ENCODE results near the gene DDO. TPM values are rescaled to one million over a fixed set of nuclear protein-coding genes. Genes with fewer than 3 reads are reported as not detected.

Gene DDO
- total RNA-seq, 4 donors from 2014 or later, result 0.59 to 2.1 (median 1.4) TPM

DNA sequence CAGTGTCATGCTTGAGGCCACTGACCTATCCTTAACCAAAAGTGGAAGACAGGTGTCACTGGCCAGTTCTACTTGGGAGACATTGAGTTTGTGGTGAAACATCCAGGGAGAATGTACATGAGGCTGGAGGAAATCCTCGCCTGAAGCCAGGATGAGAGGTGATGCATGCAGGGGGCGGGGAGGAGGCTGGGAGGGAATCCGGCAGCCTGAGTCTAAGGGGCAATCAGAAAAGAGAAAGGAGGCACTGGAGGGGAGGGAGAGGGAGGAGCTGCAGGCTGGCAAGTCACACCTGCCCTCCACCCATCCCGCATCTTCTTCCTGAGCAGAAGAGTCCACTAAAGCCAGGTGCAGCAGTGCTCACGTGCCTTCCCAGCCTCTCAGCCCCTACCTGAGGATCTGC, 14.9 kb upstream of the DDO start:
- Histone ChIP-seq H3K4me3 (no peak overlapping the region), H3K9me3 (no peaks in the 10 kb centered on the region), H3K27me3 (peaks cover 0 to 5% of the 10 kb centered on the region in 2 donors), H3K27ac (no peak overlapping the region), H3K36me3 (no peaks in the 10 kb centered on the region), H3K4me1 (no peaks in the 10 kb centered on the region)
- WGBS, 2 donors, result 53 to 54% methylated on average over 5 of the region's 5 CpGs
- DNase-seq (ENCODE audit: low spot score in 2 of 2), result no peak
- no peak for TF ChIP-seq EP300 (IDR thresholded peaks at IDR 0.05)
- TF ChIP-seq, protein P1, sequence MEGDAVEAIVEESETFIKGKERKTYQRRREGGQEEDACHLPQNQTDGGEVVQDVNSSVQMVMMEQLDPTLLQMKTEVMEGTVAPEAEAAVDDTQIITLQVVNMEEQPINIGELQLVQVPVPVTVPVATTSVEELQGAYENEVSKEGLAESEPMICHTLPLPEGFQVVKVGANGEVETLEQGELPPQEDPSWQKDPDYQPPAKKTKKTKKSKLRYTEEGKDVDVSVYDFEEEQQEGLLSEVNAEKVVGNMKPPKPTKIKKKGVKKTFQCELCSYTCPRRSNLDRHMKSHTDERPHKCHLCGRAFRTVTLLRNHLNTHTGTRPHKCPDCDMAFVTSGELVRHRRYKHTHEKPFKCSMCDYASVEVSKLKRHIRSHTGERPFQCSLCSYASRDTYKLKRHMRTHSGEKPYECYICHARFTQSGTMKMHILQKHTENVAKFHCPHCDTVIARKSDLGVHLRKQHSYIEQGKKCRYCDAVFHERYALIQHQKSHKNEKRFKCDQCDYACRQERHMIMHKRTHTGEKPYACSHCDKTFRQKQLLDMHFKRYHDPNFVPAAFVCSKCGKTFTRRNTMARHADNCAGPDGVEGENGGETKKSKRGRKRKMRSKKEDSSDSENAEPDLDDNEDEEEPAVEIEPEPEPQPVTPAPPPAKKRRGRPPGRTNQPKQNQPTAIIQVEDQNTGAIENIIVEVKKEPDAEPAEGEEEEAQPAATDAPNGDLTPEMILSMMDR (IDR thresholded peaks at IDR 0.05), result no peak
- TF ChIP-seq POLR2A (IDR thresholded peaks at IDR 0.05), result no peak

DNA sequence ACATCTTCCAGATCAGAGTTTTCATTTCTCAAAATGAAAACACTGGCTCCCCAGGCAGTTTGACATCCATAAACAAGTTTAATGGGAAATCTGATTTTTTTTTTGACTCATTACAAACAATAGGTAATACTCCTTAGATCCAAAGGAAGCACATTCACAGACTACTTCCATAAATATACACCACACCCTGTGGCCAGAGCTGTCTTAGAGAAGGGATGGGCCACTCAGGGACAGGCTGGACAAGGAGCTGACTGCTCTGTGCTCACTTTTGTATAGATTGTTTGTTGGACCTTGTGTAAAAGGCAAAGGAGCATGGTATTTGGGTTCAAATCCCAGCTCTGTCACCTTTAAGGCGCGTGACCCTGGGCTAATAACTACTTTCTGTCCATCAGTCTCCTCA, 12.8 kb upstream of the DDO start:
- no peaks in the 10 kb centered on the region for H3K9me3 ChIP-seq

GRCh38 chr6:110425816-110426215, 10.4 kb upstream of the DDO start:
- Histone ChIP-seq H3K36me3 (no peaks in the 10 kb centered on the region), H3K4me1 (no peaks in the 10 kb centered on the region), H3K27me3 (peaks cover 0 to 5% of the 10 kb centered on the region in 2 donors), H3K9me3 (peaks cover 0 to 3% (median 0%) of the 10 kb centered on the region in 4 donors), H3K4me3 (no peak overlapping the region), H3K27ac (no peak overlapping the region)
- DNase-seq (ENCODE audit: low spot score in 2 of 2), result no peak
- TF ChIP-seq EP300 (IDR thresholded peaks at IDR 0.05) (no peak), POLR2A (IDR thresholded peaks at IDR 0.05) (no peak)
- TF ChIP-seq, protein P1 (IDR thresholded peaks at IDR 0.05), result no peak
- WGBS, 2 donors, result 42 to 48% methylated on average over 5 of the region's 5 CpGs

More for the DNA sequence above, 12.8 kb upstream of the DDO start:
- DNase-seq (ENCODE audit: low spot score in 2 of 2), result no peak
- TF ChIP-seq, protein P1 (IDR thresholded peaks at IDR 0.05), result no peak
- TF ChIP-seq EP300 (IDR thresholded peaks at IDR 0.05) (no peak), POLR2A (IDR thresholded peaks at IDR 0.05) (no peak)
- no peaks in the 10 kb centered on the region for H3K36me3 ChIP-seq
- no peak overlapping the region for H3K27ac ChIP-seq
- no peak overlapping the region for H3K4me3 ChIP-seq
- WGBS, 2 donors, result 91 to 96% methylated on average over 2 of the region's 2 CpGs
- H3K4me1 ChIP-seq, result no peaks in the 10 kb centered on the region
- H3K27me3 ChIP-seq, result peaks cover 0 to 5% of the 10 kb centered on the region in 2 donors

- Histone ChIP-seq H3K27me3 (peaks cover 0 to 1% of the 10 kb centered on the region in 2 donors), H3K36me3 (no peaks in the 10 kb centered on the region), H3K4me1 (no peaks in the 10 kb centered on the region), H3K27ac (no peak overlapping the region), H3K9me3 (peaks cover 0 to 3% (median 0%) of the 10 kb centered on the region in 4 donors), H3K4me3 (no peak overlapping the region)
- TF ChIP-seq, protein P1 (IDR thresholded peaks at IDR 0.05), result no peak
- no peak for TF ChIP-seq EP300 (IDR thresholded peaks at IDR 0.05)
- no peak for TF ChIP-seq POLR2A (IDR thresholded peaks at IDR 0.05)
- DNase-seq (ENCODE audit: low spot score in 2 of 2), result no peak
Observed at GRCh38 chr6:110422444-110422822, 7.1 kb upstream of the DDO start.

- Histone ChIP-seq H3K27me3 (no peaks in the 10 kb centered on the region), H3K27ac (no peak overlapping the region), H3K9me3 (peaks cover 0 to 3% (median 0%) of the 10 kb centered on the region in 4 donors), H3K4me3 (no peak overlapping the region), H3K36me3 (no peaks in the 10 kb centered on the region), H3K4me1 (no peaks in the 10 kb centered on the region)
- no peak for DNase-seq (ENCODE audit: low spot score in 2 of 2)
- 72 to 81% methylated on average over 4 of the region's 4 CpGs for WGBS, 2 donors
- TF ChIP-seq EP300 (IDR thresholded peaks at IDR 0.05) (no peak), POLR2A (IDR thresholded peaks at IDR 0.05) (no peak)
- TF ChIP-seq, protein P1 (IDR thresholded peaks at IDR 0.05), result no peak
Observed at GRCh38 chr6:110421749-110422443, 6.5 kb upstream of the DDO start.

Measured in tibial nerve (tissue), 4 donors.